ENCODE results near the gene POLH.

DNA sequence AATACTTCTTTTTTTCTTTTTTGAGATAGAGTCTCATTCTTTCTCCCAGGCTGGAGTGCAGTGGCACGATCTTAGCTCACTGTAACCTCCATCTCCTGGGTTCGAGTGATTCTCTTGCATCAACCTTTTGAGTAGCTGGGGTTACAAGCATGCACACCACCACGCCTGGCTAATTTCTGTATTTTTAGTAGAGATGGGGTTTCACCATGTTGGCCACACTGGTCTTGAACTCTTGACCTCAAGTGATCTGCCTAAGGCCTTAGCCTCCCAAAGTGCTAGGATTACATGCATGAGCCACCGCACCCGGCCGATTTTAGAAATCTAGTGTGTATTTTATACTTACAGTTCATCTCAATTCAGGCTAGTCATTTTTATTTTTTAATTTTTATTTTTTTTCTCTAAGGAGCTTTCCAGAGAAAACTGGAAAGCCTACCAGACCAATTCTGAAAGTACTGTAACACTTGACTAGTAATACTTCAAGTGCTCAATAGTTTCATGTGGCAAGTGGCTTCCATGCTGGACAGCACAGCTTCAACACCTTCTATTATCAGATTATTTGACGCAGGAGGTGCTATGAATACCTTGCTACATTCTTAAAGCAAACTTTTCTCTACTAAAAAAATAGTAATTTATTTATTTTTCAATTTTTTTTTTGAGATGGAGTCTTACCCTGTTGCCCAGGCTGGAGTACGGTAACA is 34.1 kb upstream of the POLH start:
- TF ChIP-seq ZNF431 (CRISPR knock-in tag; IDR thresholded peaks at IDR 0.05) (no peak), POLR2A (conservative IDR thresholded peaks at IDR 0.05) (no peak), RNF2 (IDR thresholded peaks at IDR 0.05) (no peak), ZNF197 (CRISPR knock-in tag; IDR thresholded peaks at IDR 0.05; ENCODE audit: low read depth) (no peak), MEF2D (tag; conservative IDR thresholded peaks at IDR 0.05; ENCODE audit: low read depth) (no peak), TAF1 (IDR thresholded peaks at IDR 0.05; ENCODE audit: control insufficient read depth, extremely low read depth, insufficient read depth, low read length, severe bottlenecking) (no peak)
- TF ChIP-seq, protein P1, sequence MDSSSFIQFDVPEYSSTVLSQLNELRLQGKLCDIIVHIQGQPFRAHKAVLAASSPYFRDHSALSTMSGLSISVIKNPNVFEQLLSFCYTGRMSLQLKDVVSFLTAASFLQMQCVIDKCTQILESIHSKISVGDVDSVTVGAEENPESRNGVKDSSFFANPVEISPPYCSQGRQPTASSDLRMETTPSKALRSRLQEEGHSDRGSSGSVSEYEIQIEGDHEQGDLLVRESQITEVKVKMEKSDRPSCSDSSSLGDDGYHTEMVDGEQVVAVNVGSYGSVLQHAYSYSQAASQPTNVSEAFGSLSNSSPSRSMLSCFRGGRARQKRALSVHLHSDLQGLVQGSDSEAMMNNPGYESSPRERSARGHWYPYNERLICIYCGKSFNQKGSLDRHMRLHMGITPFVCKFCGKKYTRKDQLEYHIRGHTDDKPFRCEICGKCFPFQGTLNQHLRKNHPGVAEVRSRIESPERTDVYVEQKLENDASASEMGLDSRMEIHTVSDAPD (CRISPR knock-in tag; IDR thresholded peaks at IDR 0.05): no peak
- TF ChIP-seq, protein P2, sequence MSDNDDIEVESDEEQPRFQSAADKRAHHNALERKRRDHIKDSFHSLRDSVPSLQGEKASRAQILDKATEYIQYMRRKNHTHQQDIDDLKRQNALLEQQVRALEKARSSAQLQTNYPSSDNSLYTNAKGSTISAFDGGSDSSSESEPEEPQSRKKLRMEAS (CRISPR knock-in tag; IDR thresholded peaks at IDR 0.05): no peak
- TF ChIP-seq, protein P3, sequence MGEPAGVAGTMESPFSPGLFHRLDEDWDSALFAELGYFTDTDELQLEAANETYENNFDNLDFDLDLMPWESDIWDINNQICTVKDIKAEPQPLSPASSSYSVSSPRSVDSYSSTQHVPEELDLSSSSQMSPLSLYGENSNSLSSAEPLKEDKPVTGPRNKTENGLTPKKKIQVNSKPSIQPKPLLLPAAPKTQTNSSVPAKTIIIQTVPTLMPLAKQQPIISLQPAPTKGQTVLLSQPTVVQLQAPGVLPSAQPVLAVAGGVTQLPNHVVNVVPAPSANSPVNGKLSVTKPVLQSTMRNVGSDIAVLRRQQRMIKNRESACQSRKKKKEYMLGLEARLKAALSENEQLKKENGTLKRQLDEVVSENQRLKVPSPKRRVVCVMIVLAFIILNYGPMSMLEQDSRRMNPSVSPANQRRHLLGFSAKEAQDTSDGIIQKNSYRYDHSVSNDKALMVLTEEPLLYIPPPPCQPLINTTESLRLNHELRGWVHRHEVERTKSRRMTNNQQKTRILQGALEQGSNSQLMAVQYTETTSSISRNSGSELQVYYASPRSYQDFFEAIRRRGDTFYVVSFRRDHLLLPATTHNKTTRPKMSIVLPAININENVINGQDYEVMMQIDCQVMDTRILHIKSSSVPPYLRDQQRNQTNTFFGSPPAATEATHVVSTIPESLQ (CRISPR knock-in tag; IDR thresholded peaks at IDR 0.05): no peak
- TF ChIP-seq, protein P4, sequence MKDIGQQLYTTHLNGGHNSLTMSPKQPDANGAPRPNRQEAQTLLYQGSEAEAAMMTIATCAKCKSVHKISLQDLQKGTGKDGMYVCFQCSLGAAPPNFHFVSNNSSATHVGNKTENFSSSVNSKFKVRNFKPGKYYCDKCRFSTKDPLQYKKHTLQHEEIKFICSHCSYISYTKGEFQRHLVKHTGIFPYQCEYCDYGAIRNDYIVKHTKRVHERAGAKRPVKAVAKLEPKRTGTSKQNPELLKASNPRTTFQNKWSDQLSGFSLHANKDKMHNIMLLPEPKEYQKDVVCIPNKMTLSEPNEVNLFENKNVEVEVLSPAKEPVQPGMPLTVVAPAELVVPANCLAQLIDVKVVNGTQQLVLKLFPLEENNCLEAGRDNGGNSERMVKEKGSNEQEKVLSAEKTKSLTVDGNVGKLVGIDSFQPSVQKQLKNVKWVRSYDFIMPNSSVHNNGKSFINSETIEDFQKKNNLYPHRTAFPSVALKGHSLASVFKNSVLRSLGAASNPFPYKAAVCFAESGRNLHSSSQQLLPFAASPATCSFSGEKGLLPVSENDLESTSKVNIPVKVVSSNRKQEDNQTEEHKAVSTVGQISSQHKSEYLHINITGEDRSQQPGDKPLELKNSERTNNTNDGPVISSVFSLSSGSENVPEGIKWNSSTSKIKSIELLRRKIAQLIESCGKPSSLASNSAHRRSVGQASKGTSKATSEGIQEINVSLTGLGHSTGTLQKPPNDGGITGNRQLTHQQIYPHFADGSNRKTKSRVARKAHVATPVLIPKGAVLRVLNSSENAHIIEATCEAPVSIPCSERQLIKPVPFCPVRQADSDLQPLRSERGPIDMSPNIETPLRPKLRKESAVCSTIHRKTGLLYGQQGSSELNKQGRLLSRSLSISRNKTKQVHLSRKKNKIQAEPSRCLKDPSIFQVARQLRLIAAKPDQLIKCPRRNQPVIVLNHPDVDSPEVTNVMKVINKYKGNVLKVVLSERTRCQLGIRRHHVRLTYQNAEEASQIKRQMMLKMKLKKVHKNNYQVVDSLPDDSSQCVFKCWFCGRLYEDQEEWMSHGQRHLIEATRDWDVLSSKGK (CRISPR knock-in tag; IDR thresholded peaks at IDR 0.05): no peak
